ENCODE data around the gene HTR6.

HTR6 gene

GRCh38 chr1:19656780-19657466 lies 7.8 kb upstream of the HTR6 start:
- no peak for DNase-seq (ENCODE audit: low read depth in 2 of 2)

- no peak for DNase-seq (ENCODE audit: low read depth in 2 of 2)
Measured at GRCh38 chr1:19657511-19657910, 7.2 kb upstream of the HTR6 start.

GRCh38 chr1:19658186-19658585 lies 6.5 kb upstream of the HTR6 start:
- DNase-seq (ENCODE audit: low read depth in 2 of 2), result no peak

GRCh38 chr1:19661721-19662228 lies 2.9 kb upstream of the HTR6 start:
- no peak for DNase-seq (ENCODE audit: low read depth in 2 of 2)

GRCh38 chr1:19662313-19662712 lies 2.4 kb upstream of the HTR6 start:
- DNase-seq (ENCODE audit: low read depth in 2 of 2), result no peak

- no peak for DNase-seq (ENCODE audit: low read depth in 2 of 2)
Measured at GRCh38 chr1:19665186-19665495, 466 bp downstream of the HTR6 start.

- DNase-seq (ENCODE audit: low read depth in 2 of 2), result no peak
Measured at GRCh38 chr1:19665496-19666465, 1.1 kb downstream of the HTR6 start.

- DNase-seq (ENCODE audit: low read depth in 2 of 2), result no peak
Measured at GRCh38 chr1:19668888-19669287, 4.2 kb downstream of the HTR6 start.

GRCh38 chr1:19670787-19671186 lies 6.1 kb downstream of the HTR6 start:
- no peak for DNase-seq (ENCODE audit: low read depth in 2 of 2)

GRCh38 chr1:19672237-19672636 lies 7.6 kb downstream of the HTR6 start:
- no peak for DNase-seq (ENCODE audit: low read depth in 2 of 2)

- no peak for DNase-seq (ENCODE audit: low read depth in 2 of 2)
Measured at GRCh38 chr1:19675797-19676196, 11.1 kb downstream of the HTR6 start.

- no peak for DNase-seq (ENCODE audit: low read depth in 2 of 2)
Measured at GRCh38 chr1:19676438-19676922, 11.8 kb downstream of the HTR6 start.

GRCh38 chr1:19678493-19678892 lies 13.8 kb downstream of the HTR6 start:
- DNase-seq (ENCODE audit: low read depth in 2 of 2), result no peak

- no peak for DNase-seq (ENCODE audit: low read depth in 2 of 2)
Measured at GRCh38 chr1:19678931-19679453, 14.3 kb downstream of the HTR6 start.

GRCh38 chr1:19679691-19680090 lies 15.0 kb downstream of the HTR6 start:
- no peak for DNase-seq (ENCODE audit: low read depth in 2 of 2)

- no peak for DNase-seq (ENCODE audit: low read depth in 2 of 2)
Measured at GRCh38 chr1:19680644-19681043, 16.0 kb downstream of the HTR6 start.

GRCh38 chr1:19682257-19682656 lies 17.6 kb downstream of the HTR6 start:
- no peak for DNase-seq (ENCODE audit: low read depth in 2 of 2)

- DNase-seq (ENCODE audit: low read depth in 2 of 2), result no peak
Measured at GRCh38 chr1:19682901-19683300, 18.2 kb downstream of the HTR6 start.

- DNase-seq (ENCODE audit: low read depth in 2 of 2), result no peak
Measured at GRCh38 chr1:19683351-19683750, 18.7 kb downstream of the HTR6 start.

GRCh38 chr1:19684677-19685076 lies 20.0 kb downstream of the HTR6 start:
- no peak for DNase-seq (ENCODE audit: low read depth in 2 of 2)

- no peak for DNase-seq (ENCODE audit: low read depth in 2 of 2)
Measured at GRCh38 chr1:19685994-19686393, 21.3 kb downstream of the HTR6 start.

- DNase-seq (ENCODE audit: low read depth in 2 of 2), result no peak
Measured at GRCh38 chr1:19687414-19687813, 22.7 kb downstream of the HTR6 start.
